ENCODE measurements around the gene MYL3.

The MYL3 gene

GRCh38 chr3:46882377-46883053 lies 19.3 kb upstream of the MYL3 start:
- no peak for DNase-seq

DNA sequence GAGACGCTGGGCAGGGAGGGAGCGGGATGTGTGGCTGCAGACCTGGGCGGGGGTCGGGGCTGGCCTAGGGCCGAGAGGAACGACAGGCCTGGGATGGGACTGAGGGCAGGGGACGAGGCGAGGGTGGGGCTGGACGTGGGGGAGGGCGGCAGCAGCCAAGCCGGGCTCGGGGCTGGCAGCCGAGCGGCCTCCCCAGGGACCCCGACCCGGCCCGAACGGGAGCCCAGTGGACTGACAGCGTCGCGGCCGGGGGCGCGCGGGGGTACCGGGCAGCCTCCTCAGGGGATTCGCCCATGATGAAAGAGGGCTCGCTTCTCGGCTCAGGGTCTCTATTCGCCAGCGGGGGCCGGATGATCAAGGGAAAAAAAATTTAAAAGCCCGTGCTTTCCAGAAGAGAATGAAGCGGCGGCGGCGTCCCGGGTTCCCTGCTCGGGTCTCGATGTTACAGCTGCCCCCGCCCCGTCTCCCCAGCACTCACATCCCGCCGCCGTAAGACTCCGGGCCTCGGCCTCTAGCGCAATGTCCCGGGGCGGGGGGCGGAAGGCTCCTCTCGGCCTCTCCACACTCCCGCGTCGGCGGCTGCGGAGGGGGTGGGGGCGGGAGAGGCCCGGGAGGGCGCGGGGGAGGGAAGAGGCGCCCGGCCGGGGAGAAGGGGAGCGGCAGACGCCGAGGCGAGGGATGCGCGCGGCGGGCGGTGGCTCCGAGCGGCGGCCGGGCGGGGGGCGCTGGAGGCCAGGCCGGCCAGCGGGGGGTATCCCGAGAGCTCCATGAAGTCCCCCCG lies 18.5 kb upstream of the MYL3 start:
- DNase-seq: peak; percentile 22

DNA sequence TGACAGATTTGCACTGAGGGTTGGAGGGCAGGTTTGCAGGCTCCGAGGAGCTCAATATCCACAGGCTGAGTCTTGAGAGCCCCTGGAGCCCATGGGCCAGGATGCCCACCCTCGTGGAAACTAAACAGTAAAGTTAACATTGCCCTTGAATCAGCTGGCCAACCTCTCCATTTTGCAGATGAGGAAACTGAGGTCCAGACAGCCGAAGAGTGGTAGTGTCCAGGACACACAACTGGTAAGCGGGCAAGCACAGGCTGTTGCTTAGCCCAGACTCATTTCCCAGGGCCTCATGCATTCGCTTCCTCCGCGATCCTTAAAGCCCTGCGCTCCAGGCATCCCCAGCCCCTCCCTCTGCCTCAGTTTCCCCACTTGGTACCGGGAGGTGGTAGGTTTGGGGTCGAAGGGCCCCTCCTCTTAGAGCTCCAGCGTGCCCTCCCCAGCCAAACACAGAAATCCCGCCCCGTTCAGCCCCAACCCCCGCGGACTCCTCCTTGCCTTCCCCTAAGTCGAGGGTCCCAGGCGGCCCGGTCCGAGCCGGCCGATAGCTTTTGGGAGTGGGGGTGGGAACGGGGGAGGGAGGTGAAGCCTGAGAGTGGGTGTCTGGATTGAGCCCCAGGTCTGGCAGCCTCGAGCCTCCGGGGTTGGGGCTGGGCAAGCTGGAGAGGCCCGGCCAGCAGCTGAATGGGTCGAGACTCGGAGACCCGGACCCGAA lies 17.8 kb upstream of the MYL3 start:
- no peak for DNase-seq

- DNase-seq: no peak
These were observed 15.7 kb upstream of the MYL3 start for GRCh38 chr3:46878781-46879436.

DNA sequence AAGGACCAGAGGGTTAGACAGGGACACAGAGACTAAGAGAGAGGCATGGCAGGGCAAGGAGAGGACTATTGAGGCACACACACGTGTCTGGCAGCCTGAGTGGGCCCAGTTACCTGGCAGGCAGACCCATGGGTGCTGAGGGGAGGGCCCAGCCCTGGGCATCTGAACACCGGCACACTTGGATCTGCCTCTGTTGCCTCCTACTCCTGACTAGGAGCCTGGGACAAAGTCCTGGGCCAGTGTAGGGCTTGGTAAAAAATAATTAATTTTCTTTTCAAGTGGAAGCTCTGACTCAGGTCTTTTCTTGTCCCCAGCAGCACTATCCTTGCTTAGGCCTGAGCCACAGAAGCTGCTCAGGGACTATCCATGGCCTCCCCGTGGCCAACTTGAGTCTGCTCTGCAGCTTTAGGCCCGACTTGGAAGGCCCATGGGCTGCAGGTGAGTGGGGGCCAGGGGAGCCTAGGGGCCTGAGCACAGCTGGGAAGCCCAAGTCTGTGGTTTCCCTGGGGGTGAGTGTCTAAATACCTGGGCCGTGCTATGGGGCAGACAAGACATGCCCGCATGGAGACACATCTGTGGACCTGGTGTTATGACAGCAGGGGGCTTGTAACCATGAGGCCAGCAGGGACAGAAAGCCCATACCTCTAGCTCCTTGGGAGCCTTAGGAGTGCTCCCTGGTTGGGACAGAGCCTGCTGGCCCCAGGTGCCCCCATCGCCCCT lies 14.3 kb upstream of the MYL3 start, which contains the start of gene PTH1R:
TSS of gene PTH1R (plus strand) at position 316 of the 720 bp plus-strand sequence. CDS start 5,839 bp downstream, outside the sequence.
- no peak for DNase-seq

GRCh38 chr3:46876313-46877300 lies 13.4 kb upstream of the MYL3 start:
- DNase-seq: no peak

GRCh38 chr3:46875560-46875959 lies 12.3 kb upstream of the MYL3 start:
- DNase-seq: no peak

DNA sequence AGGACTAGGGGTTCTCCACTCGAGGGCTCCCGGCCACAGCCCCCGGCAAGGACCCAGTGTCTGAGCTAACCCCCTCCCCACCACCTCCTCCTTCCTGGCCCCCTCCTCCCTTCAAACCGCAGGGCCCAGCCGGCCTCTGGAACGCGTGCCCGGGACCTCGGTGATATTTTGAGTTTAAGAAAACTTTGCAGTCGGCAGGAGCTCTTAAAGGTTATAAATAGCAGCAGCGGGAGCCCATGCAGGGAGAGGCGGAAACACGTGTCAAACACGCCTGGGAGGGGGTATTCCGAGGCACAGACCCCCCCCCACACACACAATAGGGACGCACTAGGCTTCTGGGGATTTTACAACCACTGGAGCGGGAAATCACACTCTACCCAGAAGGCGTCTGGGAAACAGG lies 11.2 kb upstream of the MYL3 start:
- peak; percentile 47 for DNase-seq

GRCh38 chr3:46873521-46873920 lies 10.3 kb upstream of the MYL3 start:
- no peak for DNase-seq

DNA sequence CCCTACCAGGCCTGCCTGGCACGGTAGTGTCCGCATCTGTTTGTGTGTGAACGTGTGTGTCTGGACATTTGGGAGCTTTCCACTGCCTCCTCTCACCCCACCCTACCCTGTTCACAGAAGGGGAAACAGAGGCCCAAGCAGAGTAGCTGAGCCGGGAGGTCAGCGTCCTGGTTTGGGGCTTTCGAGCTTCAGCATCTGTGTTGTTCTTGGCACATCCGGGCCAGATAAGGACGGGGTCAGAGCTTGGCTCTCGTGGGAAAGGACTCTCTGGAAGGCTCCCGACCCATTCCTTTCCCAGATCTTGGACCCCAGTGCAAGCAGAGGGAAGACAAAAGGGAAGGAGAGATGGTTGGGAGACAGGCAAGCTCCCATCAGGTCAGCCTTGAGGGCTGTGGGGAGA lies 8.0 kb upstream of the MYL3 start:
- DNase-seq: no peak

- no peak for DNase-seq
These were observed 7.4 kb upstream of the MYL3 start for GRCh38 chr3:46870651-46871050.

DNA sequence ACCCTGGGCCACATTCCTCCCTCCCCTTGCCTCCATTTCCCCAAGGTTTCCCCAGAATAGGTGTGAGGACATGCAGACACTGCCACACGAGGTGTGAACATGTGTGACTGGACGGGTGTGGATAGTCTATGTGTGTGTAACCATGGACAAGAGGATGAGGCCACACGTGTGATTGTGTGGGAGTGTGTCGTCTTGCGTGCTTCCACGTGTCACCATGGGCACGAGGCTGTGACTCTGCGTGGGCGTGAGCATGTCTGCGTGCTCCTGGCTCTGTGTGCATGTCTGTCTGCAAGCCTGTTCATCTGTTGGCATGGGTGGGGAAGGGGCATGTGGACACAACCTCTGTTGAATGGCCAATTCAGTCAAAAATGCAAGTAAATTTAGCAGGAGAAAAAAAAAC lies 6.2 kb upstream of the MYL3 start:
- DNase-seq: no peak

DNA sequence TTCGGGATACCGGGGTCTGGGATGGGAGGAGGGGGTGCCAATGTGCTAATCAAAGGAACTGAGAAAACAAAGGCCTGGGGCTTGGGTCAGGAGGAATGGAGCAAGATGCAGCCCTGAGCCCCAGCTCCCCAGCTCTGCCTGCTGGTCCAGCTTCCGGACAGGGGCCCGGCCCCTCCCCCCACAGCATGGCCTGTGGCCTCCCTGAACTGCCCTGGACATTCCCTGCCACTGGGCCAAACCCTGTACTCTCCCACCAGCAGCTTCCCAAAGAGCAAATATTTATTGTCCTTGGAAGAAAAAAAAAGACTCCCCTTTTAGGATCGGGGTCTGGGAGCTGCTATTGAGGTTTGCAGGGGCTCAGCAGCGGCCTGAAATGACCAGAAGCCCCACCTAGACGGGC lies 5.7 kb upstream of the MYL3 start:
- no peak for DNase-seq

- no peak for DNase-seq
These were observed 5.0 kb upstream of the MYL3 start for GRCh38 chr3:46868287-46868686.

GRCh38 chr3:46867550-46867898 lies 4.3 kb upstream of the MYL3 start:
- DNase-seq: peak; percentile 28

DNA sequence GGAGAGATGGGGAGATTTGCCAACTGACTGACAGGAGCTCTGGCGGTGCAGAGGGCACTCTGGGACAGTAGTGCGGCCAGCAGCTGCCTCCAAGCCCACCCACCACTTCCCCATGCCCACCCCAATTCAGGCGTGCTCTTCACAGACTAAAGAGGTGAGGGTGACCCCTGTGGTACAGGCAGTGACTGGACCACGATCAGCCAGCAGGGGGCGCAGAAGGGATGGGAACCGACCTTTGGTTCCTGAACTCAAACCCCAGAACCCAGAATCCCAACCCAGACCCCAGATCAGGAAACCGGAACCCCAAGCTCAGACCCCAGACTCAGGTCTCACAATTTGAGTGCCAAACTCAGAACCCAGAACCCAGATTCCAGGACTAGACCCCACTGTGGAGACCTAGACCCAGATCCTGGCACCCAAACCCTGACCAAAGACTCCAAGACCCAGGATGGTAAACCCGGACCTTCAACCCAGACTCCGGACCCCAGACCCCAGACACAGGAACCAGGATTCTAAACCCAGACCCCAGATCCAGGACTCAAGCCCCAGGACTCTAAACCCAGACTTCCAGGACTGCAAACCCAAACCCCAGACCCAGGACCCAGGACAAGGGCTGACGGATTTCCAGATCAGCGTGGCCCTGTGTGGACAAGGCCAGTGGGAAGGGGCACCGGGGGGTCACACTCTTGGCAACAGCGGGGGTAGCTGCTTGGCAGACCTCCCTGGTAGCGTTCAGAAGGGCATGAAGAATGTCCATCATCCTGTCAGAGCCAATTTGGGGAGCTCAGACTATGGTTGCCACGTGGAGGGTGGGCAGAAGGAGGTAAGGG lies 3.7 kb upstream of the MYL3 start:
- peak; percentile 48 for DNase-seq

DNA sequence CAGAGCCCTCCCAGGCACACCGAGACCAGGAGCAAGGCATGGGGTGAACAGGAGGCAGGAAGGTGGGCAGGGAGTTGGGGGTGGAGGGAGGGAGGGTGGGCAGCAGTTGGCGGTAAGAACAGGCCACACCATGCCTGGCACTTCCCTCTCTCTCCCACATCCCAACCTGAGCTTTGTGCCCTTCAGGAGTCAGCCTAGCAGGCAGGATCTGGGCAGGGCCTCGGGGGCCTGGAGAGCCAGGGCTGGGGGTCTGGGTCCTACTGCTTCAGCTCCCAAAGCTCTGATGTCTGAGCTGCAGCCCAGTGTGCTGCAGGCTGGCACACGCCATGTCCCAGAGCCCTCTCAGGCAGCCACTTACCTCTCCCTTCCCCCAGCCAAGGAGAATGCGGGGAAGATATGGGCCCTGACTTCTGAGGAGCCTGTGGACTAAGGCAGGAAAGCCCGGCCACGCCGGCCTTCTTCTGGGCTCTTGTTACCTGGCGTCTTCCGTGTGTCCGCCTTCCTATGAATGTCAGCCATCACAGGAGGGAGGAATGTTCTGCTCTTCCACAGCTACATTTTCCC lies 2.9 kb upstream of the MYL3 start:
- DNase-seq: no peak

DNA sequence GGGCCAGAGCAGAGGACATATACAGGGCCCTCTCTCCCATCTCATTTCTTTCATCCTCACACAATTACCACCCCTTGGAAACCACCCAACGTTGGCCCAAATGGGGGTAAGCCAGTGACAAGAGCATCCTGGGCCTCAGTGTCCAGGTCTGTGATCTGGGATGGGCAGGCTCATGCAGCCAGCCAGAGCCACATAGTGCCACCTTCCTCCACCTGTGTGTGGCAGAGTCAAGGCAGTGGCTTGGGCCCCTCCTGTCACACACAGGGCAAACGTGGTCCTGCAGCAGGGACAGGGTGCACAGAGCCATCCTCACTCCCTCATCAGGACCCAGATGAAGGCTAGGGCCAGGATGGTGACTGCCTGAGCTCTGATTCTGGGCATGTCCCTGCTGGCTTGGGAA lies 2.3 kb upstream of the MYL3 start:
- DNase-seq: no peak

- peak; percentile 59 for DNase-seq
These were observed 1.8 kb upstream of the MYL3 start for GRCh38 chr3:46865031-46865507.

All from fibroblast of upper back skin (primary cell).